ENCODE data around the gene VWA8. TPM values are rescaled to one million over a fixed set of nuclear protein-coding genes. Genes with fewer than 3 reads are reported as not detected.

The VWA8 gene
- total and polyA plus RNA-seq, 2 of the 13 experiments (the other 11 are each of a cell fraction or from before 2014, with no cell fraction given) = 9.1 to 17.3 TPM

GRCh38 chr13:41658057-41658661 lies 302.8 kb downstream of the VWA8 start:
- CTCF ChIA-PET (ENCODE audit: low intra/inter-chr PET ratio, low total read pairs) = no interaction called here
- ATAC-seq = no peak
- Histone ChIP-seq H3K4me3 (replicated peaks in 1 of 3; ENCODE audit: insufficient read depth in 1 of 3, low read depth in 2 of 3, low read length in 3 of 3) (no peak overlapping the region), H4K20me1 (ENCODE audit: insufficient read depth, low read length) (no peaks in the 10 kb centered on the region), H3K36me3 (replicated peaks in 1 of 2; ENCODE audit: control insufficient read depth in 1 of 2, insufficient read depth in 2 of 2, low read length in 2 of 2) (peaks cover 0 to 5% of the 10 kb centered on the region in 2 experiments; a peak in 1 of 5 replicates), H3K9me3 (ENCODE audit: low read length) (no peaks in the 10 kb centered on the region), H2AFZ (ENCODE audit: low read length) (no peak overlapping the region), H3K9ac (ENCODE audit: insufficient read depth, low read depth, low read length) (no peak overlapping the region), H3K27ac (ENCODE audit: extremely low read length, insufficient read depth, low read length) (no peak overlapping the region), H3K4me1 (ENCODE audit: insufficient read depth, low read length) (no peaks in the 10 kb centered on the region), H3K4me2 (ENCODE audit: low read depth, low read length) (no peak overlapping the region), H3K27me3 (ENCODE audit: control insufficient read depth in 1 of 2, insufficient read depth in 2 of 2, low read length in 2 of 2) (no peaks in the 10 kb centered on the region), H3K79me2 (ENCODE audit: insufficient read depth, low read length) (no peaks in the 10 kb centered on the region)
- no peak for DNase-seq (ENCODE audit: low spot score)
- intact Hi-C loops (cut with micrococcal nuclease; ENCODE audit: unreplicated experiment) (no loop called here), in situ Hi-C loops (cut with HindIII; ENCODE audit: extremely low pct_ligation_motif_present, low pct_unique_long_range_greater_than_20kb) (no loop called here)
- WGBS (ENCODE audit: low lambda C conversion rate) = 95% methylated on average over 7 of the region's 7 CpGs
- FAIRE-seq = no peak
- POLR2A ChIA-PET = no interaction called here
- BruUV-seq (replicated peaks) = no TSS peak
- TF ChIP-seq ZBTB10 (CRISPR knock-in tag; IDR thresholded peaks at IDR 0.05; ENCODE audit: borderline replicate concordance) = no peak
- TF ChIP-seq, protein P1, sequence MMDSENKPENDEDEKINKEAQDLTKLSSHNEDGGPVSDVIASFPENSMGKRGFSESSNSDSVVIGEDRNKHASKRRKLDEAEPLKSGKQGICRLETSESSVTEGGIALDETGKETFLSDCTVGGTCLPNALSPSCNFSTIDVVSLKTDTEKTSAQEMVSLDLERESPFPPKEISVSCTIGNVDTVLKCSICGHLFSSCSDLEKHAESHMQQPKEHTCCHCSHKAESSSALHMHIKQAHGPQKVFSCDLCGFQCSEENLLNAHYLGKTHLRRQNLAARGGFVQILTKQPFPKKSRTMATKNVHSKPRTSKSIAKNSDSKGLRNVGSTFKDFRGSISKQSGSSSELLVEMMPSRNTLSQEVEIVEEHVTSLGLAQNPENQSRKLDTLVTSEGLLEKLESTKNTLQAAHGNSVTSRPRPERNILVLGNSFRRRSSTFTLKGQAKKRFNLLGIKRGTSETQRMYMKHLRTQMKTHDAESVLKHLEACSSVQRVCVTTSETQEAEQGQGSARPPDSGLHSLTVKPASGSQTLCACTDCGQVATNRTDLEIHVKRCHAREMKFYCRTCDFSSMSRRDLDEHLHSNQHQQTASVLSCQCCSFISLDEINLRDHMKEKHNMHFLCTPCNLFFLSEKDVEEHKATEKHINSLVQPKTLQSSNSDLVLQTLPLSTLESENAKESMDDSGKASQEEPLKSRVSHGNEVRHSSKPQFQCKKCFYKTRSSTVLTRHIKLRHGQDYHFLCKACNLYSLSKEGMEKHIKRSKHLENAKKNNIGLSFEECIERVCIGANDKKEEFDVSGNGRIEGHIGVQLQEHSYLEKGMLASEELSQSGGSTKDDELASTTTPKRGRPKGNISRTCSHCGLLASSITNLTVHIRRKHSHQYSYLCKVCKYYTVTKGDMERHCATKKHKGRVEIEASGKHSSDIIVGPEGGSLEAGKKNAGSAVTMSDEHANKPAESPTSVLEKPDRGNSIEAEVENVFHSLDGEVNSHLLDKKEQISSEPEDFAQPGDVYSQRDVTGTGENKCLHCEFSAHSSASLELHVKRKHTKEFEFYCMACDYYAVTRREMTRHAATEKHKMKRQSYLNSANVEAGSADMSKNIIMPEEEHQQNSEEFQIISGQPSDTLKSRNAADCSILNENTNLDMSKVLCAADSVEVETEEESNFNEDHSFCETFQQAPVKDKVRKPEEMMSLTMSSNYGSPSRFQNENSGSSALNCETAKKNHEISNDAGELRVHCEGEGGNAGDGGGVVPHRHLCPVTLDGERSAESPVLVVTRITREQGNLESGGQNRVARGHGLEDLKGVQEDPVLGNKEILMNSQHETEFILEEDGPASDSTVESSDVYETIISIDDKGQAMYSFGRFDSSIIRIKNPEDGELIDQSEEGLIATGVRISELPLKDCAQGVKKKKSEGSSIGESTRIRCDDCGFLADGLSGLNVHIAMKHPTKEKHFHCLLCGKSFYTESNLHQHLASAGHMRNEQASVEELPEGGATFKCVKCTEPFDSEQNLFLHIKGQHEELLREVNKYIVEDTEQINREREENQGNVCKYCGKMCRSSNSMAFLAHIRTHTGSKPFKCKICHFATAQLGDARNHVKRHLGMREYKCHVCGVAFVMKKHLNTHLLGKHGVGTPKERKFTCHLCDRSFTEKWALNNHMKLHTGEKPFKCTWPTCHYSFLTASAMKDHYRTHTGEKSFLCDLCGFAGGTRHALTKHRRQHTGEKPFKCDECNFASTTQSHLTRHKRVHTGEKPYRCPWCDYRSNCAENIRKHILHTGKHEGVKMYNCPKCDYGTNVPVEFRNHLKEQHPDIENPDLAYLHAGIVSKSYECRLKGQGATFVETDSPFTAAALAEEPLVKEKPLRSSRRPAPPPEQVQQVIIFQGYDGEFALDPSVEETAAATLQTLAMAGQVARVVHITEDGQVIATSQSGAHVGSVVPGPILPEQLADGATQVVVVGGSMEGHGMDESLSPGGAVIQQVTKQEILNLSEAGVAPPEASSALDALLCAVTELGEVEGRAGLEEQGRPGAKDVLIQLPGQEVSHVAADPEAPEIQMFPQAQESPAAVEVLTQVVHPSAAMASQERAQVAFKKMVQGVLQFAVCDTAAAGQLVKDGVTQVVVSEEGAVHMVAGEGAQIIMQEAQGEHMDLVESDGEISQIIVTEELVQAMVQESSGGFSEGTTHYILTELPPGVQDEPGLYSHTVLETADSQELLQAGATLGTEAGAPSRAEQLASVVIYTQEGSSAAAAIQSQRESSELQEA (CRISPR knock-in tag; IDR thresholded peaks at IDR 0.05; ENCODE audit: not compliant biosample characterization) = no peak
- no peak for TF ChIP-seq ZNF674 (CRISPR knock-in tag; IDR thresholded peaks at IDR 0.05; ENCODE audit: low read depth)
- no peak for TF ChIP-seq ARID5B (CRISPR knock-in tag; IDR thresholded peaks at IDR 0.05)
- TF ChIP-seq, protein P2, sequence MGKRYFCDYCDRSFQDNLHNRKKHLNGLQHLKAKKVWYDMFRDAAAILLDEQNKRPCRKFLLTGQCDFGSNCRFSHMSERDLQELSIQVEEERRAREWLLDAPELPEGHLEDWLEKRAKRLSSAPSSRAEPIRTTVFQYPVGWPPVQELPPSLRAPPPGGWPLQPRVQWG (CRISPR knock-in tag; IDR thresholded peaks at IDR 0.05; ENCODE audit: borderline replicate concordance, low read depth) = no peak
- TF ChIP-seq ZNF34 (CRISPR knock-in tag; IDR thresholded peaks at IDR 0.05; ENCODE audit: borderline replicate concordance) = no peak
- no peak for TF ChIP-seq MTF2 (CRISPR knock-in tag; IDR thresholded peaks at IDR 0.05; ENCODE audit: borderline replicate concordance)
- no peak for TF ChIP-seq DR1 (CRISPR knock-in tag; IDR thresholded peaks at IDR 0.05)
